ENCODE measurements around the gene KTI12.
"Not testable (repeated sequence)": the region's sequence is repeated elsewhere in the genome, so short reads cannot be mapped to it uniquely, and the experiment has no call there.

KTI12 gene, protein sequence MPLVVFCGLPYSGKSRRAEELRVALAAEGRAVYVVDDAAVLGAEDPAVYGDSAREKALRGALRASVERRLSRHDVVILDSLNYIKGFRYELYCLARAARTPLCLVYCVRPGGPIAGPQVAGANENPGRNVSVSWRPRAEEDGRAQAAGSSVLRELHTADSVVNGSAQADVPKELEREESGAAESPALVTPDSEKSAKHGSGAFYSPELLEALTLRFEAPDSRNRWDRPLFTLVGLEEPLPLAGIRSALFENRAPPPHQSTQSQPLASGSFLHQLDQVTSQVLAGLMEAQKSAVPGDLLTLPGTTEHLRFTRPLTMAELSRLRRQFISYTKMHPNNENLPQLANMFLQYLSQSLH

DNA sequence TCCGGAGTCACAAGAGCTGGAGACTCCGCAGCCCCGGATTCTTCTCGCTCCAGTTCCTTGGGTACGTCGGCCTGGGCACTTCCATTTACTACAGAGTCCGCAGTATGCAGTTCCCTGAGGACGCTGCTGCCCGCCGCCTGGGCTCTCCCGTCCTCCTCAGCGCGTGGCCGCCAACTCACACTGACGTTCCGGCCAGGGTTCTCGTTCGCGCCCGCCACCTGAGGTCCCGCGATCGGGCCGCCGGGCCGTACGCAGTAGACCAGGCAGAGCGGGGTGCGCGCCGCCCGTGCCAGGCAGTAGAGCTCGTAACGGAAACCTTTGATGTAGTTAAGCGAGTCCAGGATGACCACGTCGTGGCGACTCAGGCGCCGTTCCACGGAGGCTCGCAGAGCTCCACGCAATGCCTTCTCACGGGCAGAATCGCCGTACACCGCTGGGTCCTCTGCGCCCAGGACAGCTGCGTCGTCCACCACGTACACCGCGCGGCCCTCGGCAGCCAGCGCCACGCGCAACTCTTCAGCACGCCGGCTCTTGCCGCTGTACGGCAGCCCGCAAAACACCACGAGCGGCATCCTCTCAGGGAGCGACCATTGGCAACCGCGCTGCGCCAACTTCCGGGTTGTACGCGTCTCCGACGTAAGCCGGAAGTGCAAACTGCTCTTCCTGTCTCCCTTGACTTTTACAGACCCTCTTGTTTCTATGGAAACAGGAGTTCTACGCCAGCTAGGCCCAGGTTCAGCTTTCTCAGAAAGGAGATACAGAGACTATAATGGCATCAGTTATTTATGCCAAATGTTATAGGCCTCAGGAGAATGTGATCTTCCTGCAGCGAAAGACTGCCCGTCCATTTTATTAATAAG lies at the start of gene KTI12:
TSS of gene KTI12 (minus strand) at position 621 of the 860 bp plus-strand sequence. CDS start at position 572, 49 bp downstream.
- FAIRE-seq (no peak), DNase-seq (ENCODE audit: insufficient read length, low spot score) (peak; percentile 77)
- TF ChIP-seq, protein P1, sequence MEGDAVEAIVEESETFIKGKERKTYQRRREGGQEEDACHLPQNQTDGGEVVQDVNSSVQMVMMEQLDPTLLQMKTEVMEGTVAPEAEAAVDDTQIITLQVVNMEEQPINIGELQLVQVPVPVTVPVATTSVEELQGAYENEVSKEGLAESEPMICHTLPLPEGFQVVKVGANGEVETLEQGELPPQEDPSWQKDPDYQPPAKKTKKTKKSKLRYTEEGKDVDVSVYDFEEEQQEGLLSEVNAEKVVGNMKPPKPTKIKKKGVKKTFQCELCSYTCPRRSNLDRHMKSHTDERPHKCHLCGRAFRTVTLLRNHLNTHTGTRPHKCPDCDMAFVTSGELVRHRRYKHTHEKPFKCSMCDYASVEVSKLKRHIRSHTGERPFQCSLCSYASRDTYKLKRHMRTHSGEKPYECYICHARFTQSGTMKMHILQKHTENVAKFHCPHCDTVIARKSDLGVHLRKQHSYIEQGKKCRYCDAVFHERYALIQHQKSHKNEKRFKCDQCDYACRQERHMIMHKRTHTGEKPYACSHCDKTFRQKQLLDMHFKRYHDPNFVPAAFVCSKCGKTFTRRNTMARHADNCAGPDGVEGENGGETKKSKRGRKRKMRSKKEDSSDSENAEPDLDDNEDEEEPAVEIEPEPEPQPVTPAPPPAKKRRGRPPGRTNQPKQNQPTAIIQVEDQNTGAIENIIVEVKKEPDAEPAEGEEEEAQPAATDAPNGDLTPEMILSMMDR (IDR thresholded peaks at IDR 0.05; ENCODE audit: insufficient read depth, missing control alignments): no peak

DNA sequence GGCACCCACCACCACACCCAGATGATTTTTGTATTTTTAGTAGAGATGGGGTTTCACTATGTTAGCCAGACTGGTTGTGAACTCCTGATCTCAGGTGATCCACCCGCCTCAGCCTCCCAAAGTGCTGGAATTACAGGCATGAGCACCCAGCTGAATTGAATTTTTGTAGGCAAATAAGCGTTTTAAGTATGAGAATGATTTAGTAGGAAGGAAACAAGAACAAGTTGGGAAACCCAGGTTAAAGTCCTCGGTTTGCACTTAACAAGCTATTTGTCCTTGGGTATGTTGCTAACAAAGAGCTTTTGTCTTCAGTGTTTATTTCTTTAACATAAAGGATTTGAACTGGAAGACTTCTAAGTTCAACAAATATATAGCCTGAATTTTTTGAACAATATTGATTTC lies 46.4 kb upstream of the KTI12 start:
- TF ChIP-seq, protein P1 (IDR thresholded peaks at IDR 0.05; ENCODE audit: insufficient read depth, missing control alignments): no peak
- DNase-seq (ENCODE audit: insufficient read length, low spot score): no peak
- FAIRE-seq: no peak

DNA sequence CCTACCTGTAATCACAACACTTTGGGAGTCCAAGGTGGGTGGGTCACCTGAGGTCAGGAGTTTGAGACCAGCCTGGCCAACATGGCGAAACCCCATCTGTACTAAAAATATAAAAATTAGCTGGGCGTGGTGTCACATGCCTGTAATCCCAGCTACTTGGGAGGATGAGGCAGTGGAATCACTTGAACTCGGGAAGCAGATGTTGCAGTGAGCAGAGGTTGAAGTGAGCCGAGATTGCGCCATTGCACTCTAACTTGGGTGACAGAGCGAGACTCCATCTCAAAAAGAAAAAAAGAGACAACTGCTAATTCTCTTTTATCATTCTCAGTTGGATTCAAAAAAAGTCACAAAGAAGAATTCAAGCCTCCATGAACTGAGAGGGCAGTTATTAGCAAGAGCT lies 43.7 kb upstream of the KTI12 start:
- not testable (repeated sequence) for FAIRE-seq; DNase-seq (ENCODE audit: insufficient read length, low spot score)

DNA sequence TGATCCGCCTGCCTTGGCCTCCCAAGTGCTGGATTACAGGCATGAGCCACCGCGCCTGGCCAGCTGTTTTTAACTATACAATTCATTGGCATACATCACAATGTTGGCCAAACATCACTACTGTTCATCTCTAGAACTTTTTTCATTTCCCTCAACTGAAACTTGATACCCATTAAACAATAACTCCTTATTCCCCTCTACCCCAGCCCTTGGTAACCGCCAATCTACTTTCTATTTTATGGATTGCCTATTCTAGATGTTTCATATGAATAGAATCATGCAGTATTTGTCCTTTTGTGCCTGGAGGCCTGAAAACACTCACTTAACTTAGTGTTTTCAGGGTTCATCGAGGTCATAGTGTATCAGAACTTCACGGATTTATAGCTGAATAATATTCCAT lies 38.7 kb upstream of the KTI12 start:
- no peak for DNase-seq (ENCODE audit: insufficient read length, low spot score)
- FAIRE-seq: no peak
- TF ChIP-seq, protein P1 (IDR thresholded peaks at IDR 0.05; ENCODE audit: insufficient read depth, missing control alignments): no peak

DNA sequence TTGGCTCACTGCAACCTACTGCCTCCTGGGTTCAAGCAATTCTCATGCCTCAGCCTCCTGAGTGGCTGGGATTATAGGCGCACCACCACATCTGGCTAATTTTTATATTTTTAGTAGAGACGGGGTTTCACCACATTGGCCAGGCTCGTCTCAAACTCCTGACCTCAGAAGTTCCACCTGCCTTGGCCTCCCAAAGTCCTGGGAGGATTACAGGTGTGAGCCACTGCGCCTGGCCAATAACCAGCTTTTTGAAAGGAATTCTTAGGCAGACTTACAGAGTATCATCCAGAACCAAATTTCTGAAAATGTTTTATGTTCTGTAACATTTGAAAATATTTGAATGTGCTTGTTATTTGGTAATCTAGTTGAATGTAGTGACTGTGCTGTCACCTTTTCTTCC lies 37.1 kb upstream of the KTI12 start:
- FAIRE-seq: no peak
- no peak for DNase-seq (ENCODE audit: insufficient read length, low spot score)
- TF ChIP-seq, protein P1 (IDR thresholded peaks at IDR 0.05; ENCODE audit: insufficient read depth, missing control alignments): no peak

DNA sequence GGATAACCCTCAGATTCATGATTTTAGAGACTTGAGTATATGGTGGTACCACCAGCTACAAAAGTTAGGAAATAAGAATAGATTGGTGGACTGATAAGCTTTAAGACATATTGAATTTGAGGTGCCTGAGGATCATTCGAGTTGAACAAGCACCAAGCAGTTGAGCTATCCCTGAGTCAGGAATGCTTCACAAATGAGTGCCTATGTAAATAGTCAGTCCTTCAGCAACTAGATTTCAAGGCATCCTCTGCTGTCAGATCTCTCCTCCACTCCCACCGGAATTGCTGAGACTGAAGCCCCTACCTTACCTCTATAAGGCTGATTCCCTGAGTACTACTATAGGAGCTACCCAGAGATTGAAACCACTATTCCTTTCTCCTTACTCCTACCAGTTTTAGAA lies 29.6 kb upstream of the KTI12 start:
- FAIRE-seq: no peak
- TF ChIP-seq, protein P1 (IDR thresholded peaks at IDR 0.05; ENCODE audit: insufficient read depth, missing control alignments): no peak
- no peak for DNase-seq (ENCODE audit: insufficient read length, low spot score)

DNA sequence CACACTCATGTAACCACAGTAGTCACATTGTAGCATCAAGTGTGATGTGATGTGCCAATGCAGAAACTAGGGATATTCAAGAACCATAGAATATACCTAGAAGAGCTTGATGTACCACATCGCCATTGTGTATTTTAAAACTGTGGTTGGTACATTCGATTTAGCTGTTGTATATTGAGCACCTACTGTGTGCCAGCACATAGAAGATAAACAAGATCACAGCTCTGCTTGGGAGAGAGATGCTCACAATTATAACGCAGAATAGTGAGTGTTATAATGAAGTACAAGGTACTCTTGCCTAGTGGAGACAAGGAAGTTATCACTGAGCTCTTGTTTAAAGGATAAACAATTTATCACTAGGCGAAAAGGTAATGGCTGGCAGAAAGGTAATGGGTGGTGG lies 27.2 kb upstream of the KTI12 start:
- TF ChIP-seq, protein P1 (IDR thresholded peaks at IDR 0.05; ENCODE audit: insufficient read depth, missing control alignments): no peak
- DNase-seq (ENCODE audit: insufficient read length, low spot score) (no peak), FAIRE-seq (no peak)
